ENCODE measurements around the gene VAMP5.
"Not testable (repeated sequence)": the region's sequence is repeated elsewhere in the genome, so short reads cannot be mapped to it uniquely, and the experiment has no call there.

Gene VAMP5, protein sequence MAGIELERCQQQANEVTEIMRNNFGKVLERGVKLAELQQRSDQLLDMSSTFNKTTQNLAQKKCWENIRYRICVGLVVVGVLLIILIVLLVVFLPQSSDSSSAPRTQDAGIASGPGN

DNA sequence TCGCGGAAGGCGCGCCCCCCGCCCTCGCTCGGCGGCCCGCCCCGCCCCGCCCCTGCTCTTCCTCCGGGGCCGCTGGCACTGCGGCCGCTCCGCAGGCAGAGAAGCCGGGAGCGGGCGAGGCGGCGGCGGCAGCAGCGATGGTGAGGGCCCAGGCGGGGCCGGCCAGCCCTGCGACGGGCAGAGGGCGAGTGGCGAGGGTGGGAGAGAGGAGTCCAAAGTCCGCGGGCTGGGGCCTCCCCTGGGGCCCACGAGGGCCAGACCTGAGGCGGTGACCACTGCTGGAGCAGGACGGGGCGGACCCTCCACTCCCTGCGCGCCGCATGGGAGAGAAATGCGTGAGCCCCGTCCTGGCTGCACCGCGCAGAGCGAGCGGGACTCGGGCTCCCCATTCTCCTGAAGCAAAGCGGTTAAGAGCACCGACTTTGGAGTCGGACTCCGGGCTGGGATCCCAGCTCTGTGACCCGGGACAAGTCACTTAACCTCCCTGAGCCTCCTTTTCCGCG is at the start of gene VAMP5:
TSS of gene VAMP5 (plus strand) at position 78 of the 503 bp plus-strand sequence. CDS start at position 138, 60 bp downstream.
- no peak for DNase-seq

DNA sequence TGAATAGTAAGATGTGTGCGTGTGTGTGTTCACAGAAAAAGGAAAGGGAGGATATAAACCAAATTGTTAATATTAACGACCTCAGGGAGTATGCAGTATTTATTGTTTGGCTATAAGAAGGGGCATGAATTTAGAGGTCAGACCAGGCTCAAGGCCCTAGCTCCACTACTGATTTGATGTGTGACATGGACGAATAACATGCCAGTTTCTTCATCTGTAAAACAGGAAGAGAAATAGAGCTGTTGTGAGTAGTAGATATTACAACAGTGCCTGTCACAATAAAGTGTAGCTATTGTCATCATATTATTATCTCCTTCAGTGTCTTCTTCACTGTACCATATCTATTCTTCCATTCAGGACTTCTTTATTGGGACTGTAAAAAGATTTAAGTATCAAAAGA is 49.4 kb upstream of the VAMP5 start:
- no peak for DNase-seq

DNA sequence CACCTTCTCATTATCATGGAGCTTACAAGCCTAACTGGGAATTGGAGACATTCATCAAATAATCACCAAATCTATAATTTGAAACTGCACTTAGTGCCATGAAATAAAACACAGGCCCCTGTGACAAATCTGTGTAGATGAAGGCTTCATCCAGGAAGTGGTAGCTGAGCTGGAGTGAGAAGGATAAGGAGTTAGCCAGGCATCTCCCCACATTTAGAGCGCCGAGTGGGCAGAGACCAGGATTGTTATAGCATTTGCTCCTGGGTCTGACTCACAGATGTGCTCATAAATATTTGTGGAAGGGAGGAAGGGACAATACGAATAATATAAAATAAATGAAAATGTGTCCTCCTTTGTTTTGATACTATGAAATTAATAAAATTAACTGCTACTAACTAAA is 47.8 kb upstream of the VAMP5 start:
- no peak for DNase-seq

DNA sequence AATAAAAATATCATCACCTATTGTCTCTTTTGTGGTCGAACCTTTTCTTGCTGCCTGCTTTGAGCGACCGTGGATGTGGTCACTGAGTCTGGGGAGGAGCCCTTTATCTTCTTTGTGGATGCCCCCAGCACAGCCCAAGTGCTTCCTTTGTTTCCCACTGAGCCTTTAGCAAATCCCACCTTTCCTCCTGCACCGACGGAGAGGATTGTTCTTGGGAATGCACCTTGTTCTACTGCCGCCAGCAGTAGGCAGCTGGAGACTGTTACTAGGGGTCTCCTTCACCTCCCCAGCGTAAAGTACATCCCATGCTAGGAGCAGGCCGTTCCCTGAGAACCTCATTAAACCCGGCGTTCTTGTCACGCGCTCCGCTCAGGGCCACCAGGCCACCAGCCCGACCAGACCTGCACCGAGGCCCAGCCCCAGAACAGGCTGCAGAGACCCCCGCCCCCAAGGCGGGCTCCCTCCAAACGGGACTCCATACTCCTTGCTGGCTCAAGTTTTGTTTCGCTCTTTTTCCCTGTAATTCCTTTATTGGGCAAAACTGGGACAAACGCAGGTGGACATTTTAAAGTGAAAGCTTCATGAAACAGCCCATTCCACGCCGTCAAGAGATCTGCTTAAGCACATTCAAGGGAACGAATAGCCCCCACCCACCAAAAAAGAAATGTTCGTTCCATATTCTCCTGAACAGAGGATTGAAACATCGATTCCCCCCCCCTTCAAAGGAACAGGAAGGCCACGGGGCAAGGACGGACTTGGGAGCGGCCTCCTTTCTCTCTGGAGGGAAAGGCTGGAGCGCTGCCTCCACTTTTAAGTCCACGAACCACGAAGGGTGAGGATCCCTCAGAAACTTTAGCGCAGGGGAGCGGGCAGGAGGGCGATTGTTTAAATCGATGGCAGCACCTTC is 46.4 kb upstream of the VAMP5 start:
- peak; percentile 36 for DNase-seq

DNA sequence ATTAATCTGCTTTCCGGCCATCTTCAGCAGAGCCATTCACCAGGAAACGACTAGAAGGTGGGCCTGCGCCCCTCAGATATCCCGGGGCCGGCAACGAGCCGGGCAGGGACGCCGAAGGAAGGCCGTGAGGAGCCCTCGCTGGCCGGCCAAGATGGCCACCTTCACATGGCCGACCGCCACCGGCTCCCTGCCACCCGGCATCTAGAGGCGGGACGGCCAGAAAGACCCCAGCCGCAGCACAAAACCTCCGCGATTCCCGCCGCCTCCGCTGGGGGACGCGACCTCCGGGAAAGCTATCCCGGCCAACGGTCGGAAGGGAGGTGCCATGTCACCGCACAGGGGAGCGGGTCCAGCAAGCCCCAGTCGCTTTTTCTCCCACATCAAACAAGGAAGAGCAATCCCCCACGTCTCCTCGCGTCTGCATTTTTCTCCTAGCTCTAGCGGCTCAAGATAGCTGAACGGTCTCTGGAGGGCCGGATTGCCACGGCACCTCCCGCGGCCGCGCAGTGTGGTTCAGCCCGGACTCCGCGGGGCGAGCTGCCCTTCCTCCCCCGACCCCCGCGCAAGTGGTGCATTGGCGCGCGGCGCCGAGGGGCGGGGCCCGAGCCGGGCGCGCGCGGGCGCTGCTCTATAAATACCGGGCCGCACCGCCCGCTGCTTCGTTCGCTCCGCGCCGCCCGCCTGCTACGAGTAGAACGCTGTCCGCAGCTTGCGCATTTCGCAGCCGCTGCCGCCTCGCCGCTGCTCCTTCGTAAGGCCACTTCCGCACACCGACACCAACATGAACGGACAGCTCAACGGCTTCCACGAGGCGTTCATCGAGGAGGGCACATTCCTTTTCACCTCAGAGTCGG is 45.5 kb upstream of the VAMP5 start, which contains the start of gene MAT2A:
TSS of gene MAT2A (plus strand) at position 662 of the 854 bp plus-strand sequence. CDS start at position 782, 120 bp downstream.
- peak; percentile 91 for DNase-seq

DNA sequence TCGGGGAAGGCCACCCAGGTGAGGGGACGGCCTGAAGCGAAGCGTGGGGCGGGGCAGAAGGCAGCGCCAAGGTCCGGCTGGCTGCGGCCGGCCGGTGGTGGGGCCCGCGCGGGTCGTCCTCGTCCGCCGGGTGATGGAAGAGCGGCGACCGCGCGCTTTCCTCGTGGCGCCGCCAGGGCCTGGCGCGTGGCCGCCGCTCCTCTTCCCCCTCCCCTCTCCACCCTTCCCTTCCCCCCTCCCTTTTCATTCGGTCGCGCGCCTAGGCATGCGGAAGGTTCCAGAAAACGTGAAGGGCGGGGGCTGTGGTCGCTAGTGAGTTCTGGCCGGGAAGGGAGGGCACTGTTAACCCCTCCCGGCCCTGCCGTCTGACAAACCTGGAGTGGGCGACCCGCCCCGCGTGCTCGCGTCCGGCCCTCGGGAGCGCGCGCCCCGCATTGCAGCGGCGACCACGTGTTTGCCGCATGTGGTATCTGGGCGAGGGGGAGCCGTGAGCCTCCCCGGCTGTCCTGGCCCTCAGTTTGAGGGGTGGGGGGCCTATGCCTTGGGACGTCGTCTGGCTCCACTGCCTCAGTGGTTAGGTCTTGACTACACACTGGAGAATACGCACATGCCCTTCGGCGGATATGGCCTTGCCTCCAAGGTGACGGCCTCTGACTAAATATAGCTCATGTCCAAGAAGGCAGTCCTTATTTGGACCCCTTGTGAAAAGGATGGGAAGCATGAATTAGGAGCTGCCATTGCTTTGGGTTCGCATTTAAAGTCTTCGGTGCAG is 44.7 kb upstream of the VAMP5 start:
- peak; percentile 76 for DNase-seq

DNA sequence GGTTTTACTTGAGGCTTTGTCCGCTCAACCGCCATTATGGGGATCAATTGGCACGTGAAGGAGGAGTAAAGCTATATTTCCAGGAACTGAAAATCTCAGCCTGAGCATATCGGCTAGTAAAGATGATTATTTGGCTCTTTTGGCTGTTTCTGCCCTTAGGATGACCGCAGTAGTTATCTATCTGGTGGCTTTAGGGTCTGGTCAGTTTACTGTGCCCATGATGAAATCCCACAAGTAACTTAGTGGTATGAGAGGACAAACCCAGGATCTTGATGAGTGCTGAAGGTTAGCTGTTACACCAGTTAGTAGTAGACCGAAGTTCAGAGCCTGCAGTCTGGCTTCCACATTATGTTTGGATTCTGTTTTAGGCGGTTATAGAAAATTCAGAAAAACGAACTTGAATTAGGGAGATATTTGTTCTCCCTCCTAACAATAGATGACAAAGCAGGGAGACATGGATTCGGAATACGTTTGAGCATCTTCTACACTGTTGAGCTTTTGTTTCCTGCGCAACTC is 44.0 kb upstream of the VAMP5 start:
- DNase-seq, result no peak

DNA sequence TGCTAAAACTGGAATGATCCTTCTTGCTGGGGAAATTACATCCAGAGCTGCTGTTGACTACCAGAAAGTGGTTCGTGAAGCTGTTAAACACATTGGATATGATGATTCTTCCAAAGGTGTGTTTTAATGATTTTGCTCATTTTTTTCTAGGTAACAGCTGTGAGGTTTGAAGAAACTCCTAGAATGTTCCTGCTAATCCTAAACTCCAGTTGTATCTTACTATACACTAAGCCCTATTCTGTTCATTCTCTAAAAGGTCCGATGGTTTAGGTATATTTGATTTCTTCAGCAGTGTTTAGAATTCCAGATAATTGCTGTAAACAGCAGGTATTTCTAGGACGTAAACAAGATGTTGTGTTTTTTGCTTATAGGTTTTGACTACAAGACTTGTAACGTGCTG is 43.0 kb upstream of the VAMP5 start:
- DNase-seq, result no peak

DNA sequence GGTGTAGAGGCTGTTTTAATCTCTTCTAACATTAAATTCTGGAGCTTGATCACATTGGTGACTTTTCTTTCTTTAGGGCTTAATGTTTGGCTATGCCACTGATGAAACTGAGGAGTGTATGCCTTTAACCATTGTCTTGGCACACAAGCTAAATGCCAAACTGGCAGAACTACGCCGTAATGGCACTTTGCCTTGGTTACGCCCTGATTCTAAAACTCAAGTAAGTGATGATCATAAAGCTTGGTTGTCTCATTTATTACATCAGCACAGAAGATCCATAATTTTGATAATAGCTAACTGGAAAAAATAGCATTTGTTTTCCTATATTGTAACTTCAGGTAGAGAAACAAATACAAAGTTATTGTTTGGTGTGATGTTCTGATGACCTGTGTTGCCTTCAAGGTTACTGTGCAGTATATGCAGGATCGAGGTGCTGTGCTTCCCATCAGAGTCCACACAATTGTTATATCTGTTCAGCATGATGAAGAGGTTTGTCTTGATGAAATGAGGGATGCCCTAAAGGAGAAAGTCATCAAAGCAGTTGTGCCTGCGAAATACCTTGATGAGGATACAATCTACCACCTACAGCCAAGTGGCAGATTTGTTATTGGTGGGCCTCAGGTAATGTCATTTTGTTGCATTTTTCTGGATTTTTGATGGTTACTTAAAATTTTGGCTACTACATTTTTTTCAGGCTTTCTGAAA is 42.3 kb upstream of the VAMP5 start:
- DNase-seq, result no peak

DNA sequence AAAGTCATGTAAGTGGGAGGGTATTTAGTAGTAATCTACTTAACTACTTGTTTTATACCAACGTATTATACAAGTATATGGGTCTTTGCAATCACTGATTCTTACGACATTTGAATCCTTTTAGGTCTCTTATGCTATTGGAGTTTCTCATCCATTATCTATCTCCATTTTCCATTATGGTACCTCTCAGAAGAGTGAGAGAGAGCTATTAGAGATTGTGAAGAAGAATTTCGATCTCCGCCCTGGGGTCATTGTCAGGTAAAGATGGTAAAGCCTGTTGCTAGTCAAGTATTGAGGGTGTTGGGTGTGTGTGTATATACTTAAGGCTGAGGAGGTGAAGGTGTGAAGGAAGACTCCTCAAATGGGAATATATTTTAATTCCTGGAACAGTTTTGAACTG is 41.5 kb upstream of the VAMP5 start:
- DNase-seq, result no peak

DNA sequence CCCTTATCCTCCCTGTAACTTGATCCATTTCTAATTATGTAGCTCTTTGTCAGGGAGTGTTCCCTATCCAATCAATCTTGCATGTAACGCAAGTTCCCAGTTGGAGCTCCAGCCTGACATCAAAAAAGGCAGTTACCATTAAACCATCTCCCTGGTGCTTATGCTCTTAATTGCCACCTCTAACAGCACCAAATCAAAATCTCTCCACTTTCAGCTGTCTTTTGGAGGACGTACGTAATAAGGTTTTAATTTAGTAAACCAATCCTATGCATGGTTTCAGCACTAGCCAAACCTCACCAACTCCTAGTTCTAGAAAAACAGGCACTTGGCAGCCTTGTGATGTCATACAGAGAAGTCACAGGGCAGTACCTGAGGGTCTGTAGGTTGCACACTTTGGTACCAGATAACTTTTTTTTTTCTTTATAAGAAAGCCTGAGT is 40.0 kb upstream of the VAMP5 start:
- DNase-seq, result not testable (repeated sequence)

DNA sequence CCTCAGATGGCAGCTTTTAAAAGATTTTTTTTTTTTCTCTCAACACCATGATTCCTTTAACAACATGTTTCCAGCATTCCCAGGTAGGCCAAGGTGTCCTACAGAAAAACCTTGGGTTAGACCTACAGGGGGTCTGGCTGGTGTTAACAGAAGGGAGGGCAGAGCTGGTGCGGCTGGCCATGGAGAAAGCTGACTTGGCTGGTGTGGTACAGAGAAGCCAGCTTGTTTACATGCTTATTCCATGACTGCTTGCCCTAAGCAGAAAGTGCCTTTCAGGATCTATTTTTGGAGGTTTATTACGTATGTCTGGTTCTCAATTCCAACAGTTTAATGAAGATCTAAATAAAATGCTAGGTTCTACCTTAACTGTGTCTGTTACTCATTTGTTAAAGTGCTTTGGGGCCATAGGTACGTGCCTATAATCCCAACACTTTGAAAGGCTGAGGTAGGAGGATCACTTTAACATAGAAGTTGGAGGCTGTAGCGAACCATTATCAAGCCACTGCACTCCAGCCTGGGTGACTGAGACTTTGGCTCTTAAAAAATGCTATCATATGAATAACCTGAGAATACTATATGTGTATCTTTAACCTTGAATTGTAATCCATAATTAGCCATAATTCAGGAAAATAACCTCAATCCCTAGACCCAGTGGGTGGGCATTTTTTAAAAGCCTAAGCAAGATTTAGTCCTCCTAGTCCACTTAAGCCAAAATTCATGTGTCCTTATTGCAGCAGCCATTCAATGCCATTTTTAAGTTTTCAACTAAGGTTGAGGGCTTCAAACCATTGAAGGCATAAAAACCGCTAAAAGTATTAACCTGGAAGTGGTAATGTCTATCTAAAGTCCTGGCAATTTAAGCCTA is 39.1 kb upstream of the VAMP5 start:
- not testable (repeated sequence) for DNase-seq

DNA sequence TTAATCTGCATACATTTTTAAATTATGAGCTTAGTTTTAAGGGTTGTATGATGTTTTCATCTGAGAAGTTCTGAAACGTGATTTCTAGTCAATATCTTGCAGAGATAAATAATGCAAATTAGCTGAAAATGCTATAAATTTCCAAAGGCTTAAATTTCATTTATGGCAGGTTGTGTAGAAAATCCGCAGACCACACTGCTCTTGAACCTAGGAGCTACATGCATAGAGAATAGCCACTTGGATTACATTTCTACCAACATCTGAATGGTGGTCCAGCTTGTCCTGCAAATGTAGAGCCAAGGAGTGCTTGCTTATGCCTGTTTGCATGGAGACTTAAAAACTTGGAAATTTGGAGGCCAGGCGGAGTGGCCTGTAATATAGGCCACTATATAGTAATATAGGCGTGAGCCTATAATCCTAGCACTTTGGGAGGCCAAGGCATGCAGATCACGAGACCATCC is 38.4 kb upstream of the VAMP5 start:
- no peak for DNase-seq

DNA sequence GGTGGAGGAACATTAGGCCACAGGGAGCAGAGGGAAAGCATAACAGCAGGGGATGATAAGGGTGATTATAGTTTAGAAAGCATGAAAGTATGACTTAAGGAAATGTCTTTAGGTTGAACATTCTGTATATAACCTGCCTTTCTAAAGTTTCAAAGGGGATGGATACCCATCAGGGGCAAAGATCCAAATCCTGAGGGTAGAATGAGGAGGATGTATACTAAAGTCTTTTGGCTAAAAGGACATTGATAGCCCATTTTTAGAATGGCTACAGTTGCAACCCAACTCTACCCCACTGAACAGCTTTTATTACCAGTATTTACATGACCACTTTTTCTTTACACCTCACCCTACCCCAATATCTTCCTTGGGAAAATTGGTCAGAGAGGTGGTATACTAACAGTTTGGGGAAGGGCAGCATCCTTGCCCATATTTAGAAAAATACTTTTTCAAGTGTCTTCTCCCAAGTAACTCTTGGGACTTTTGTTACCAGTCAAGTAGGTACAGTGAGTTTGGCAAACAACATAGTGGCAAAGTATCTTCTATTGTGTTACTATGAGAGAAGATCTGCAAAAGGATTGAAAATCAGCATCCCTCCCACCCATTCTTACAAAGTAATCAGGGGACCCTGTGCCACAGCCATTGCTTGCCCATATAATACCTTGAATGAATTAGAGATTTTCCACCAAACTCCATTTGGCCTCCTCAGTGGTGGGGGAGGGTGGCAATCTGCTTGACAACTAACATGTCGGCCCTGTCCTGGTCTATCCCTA is 37.0 kb upstream of the VAMP5 start:
- DNase-seq, result no peak

DNA sequence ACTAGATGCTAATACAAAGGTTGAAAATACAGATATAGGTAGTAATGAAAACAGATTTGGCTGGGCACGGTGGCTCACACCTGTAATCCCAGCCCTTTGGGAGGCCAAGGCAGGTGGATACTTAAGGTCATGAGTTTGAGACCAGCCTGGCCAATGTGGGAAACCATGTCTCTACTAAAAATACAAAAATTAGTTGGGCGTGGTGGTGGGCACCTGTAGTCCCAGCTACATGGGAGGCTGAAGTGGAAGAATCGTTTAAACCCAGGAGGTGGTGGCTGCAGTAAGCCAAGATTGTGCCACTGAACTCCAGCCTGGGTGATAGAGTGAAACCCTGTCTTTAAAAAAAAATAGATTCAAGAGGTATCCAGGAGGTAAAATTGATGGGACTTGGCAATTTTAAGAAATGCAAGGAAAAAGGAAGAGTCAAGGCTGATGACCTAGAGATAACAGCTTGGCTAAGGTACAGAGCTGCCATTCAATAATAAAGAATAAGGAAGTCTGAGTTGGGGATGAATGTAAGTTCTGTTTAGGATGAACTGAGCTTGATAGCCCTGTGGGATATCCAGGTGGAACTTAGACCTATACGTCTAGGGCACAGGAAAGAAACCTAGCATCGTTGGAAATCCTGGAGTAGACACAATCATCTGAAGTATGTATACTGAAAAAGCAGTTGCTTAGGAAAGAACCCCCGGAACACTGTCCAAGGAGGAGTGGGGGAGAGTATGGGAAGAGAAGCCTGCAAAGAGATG is 36.2 kb upstream of the VAMP5 start:
- no peak for DNase-seq

DNA sequence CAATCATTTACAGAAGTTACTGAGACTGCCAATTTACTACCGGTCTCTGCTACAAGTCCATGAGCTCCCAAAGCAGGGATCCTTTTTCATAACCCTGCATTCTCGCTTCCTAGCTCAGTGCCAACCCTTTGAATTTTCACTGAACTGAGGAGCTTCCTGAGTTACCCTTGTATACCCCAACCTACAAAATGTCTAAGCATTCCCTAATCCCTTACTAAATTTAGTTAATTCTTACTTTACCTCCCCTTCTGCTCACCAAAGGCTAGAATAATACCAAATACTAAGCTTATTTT is 35.7 kb upstream of the VAMP5 start:
- no peak for DNase-seq

DNA sequence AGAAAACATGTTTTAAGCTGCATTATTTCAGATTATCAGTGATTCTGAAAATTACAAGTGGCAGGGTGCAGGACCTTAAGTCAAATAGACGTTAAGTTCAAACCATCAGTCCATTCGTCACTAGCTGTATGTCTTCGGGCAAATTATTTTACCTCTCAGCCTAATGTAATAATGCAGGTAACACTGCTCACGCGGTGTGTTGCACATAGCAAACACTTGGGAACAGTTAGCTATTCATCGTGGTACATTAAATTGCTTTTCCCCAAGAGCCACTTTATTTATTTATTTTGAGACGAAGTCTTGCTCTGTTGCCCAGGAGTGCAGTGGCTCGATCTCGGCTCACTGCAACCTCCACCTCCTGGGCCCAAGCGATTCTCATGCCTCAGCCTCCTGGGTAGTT is 35.1 kb upstream of the VAMP5 start:
- no peak for DNase-seq

DNA sequence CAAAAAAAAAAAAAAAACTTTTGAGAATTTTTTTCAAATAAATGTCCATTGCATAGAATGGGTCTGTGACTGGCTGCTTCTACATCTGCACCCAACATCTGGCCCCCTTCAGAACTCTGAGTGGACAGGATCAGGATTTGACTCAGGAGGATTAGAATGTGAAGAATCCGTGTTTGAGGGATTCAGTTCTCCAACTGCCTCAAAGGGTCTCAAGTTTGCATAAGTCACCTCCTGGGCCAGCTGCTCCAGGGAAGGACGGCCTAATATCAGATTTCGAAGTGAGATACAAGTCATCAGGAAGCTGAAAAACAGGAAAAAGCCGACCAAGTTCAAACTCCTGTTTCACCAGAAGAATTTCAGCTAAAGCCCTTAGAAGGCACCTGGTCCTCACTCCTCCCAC is 34.4 kb upstream of the VAMP5 start:
- no peak for DNase-seq

DNA sequence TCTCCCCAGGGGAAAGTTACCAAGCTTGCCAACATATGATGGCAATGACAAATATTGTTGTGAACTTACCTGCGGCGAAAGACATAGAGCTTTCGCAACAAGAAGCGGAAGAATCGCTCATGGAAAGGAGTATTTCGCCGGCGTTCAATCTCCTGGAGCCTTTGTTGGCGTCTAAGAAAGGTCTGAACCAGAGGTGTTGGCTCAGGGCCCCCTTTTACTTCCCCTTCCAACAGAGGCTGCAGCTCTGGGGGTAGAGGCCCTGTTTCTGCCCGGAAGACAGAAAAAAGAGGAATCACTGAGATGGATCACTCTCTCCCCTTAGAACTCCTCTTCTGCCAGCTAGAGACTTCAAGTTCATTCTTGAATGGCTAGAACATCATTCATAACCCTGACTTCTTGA is 33.7 kb upstream of the VAMP5 start:
- no peak for DNase-seq
